HG02571 (cell line): ENCODE results near the gene EGFLAM.

ENCODE experiments used
- ATAC-seq: cut with Tn5 transposase; IDR thresholded peaks from one replicate; pipeline ENCODE4 v1.9.1; 2021; ENCODE audit warnings: mild to moderate bottlenecking, moderate library complexity; ENCODE audit not compliant: unreplicated experiment

The EGFLAM gene

GRCh38 chr5:38265546-38266179 lies 7.3 kb downstream of the EGFLAM start:
- ATAC-seq, result peak; percentile 69

GRCh38 chr5:38267372-38267771 lies 9.0 kb downstream of the EGFLAM start:
- ATAC-seq, result no peak

- no peak for ATAC-seq
Measured at GRCh38 chr5:38273626-38274025, 15.3 kb downstream of the EGFLAM start.

DNA sequence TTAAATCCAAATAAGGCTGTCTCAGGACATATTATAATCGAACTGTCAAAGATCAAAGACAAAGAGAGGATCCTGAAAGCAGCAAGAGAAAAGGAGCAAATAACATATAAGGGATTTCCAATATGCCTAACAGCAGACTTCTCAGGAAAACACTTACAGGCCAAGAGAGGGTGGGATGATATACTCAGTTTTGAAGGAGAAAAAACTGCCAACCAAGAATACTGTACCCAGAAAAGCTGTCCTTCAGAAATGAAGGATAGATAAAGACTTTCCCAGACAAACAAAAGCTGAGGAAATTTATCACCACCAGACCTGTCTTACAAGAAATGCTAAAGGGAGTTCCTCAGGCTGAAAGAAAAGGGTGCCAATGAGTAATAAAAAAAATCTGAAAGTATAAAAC lies 16.0 kb downstream of the EGFLAM start:
- no peak for ATAC-seq

DNA sequence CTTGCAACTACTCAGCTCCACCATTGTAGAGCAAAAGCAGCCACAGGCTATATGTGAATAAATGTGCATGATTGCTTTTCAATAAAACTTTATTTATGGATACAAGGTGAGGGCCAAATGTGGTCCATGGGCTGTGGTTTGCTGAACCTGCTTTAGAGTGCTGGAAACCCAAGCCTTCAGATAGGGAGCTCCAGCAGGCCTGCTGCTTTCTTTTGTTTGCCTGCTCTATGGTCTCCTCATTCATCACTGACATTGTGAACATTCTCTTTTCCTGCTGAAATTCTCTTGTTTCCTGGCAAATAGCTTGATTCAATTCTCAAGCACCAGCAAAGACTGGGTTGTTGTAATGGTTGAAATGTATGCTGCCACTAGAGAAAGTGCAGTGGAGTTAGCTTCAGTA lies 26.0 kb downstream of the EGFLAM start:
- no peak for ATAC-seq

- ATAC-seq, result no peak
Measured at GRCh38 chr5:38285226-38285625, 26.9 kb downstream of the EGFLAM start.

- ATAC-seq, result no peak
Measured at GRCh38 chr5:38286002-38286401, 27.6 kb downstream of the EGFLAM start.

GRCh38 chr5:38287124-38287523 lies 28.8 kb downstream of the EGFLAM start:
- no peak for ATAC-seq

GRCh38 chr5:38289457-38289856 lies 31.1 kb downstream of the EGFLAM start:
- no peak for ATAC-seq

DNA sequence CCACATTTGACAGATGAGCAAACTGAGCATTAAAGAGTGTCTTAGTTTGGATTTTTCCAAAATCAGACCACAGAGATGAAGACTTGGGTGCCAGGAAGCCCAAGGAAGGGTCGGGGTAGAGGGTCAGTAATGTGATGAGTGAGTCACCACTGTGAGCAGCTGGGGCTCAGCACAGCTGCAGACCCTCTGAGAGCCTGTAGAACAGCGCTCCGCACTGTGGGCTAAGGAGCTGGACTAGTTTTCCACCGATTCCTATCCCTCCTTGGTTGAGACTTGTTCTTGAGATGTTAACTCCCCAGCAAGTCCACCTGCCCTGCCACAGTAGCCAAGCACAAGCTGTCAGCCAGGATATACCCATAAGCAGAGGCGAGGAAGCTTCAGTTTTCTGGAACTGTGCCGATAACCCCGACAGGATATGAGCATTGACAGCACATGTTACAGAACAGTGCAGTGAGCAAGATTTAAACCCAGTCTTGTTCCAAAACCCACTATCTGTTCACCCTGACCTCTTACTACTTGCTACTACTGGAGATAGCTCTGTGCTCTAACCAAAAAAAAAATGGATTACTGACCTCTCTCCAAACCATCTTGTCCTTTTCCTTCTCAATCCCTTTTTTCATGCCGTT lies 31.8 kb downstream of the EGFLAM start:
- ATAC-seq, result no peak

GRCh38 chr5:38291355-38291754 lies 33.0 kb downstream of the EGFLAM start:
- ATAC-seq, result no peak

DNA sequence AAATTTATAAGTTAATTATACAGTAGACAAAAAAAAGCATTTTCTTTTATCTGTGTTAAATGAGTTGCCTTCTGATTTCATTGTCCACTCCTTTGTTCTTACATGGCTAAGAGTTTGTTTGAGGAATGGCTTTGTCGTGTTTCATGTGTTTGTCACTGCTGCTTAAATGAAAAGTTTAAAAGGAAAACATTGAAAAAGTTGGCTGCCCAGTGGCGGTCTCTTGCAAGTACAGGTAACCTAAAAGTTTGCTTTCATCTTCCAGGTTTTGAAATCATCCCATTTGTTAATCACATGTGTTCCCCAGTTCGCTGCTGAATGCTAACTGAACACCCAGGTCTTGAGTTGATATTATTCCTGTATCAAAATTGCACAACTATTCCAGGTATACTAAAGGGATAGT lies 33.9 kb downstream of the EGFLAM start:
- no peak for ATAC-seq

GRCh38 chr5:38295751-38296150 lies 37.4 kb downstream of the EGFLAM start:
- ATAC-seq, result no peak

- ATAC-seq, result no peak
Measured at GRCh38 chr5:38297830-38298608, 39.7 kb downstream of the EGFLAM start.

DNA sequence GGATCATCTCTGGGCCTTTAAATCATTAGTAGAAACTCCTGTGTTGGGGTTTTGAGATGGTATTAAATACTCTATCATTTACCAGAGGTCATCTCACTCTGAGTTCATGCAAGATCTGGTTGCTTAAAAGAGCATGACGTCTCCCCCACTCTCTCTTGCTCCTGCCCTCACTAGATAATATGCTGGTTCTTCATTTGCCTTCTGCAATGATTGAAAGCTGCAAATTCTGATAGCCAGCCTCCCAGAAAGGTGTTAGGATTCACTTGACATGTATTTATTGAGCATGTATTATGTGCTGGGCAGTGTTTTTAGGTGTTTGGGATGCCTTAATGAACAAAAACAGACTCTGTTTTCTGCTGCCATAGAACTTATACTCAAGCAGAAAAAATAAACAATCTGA lies 41.2 kb downstream of the EGFLAM start:
- no peak for ATAC-seq

GRCh38 chr5:38305148-38305547 lies 46.8 kb downstream of the EGFLAM start:
- no peak for ATAC-seq

DNA sequence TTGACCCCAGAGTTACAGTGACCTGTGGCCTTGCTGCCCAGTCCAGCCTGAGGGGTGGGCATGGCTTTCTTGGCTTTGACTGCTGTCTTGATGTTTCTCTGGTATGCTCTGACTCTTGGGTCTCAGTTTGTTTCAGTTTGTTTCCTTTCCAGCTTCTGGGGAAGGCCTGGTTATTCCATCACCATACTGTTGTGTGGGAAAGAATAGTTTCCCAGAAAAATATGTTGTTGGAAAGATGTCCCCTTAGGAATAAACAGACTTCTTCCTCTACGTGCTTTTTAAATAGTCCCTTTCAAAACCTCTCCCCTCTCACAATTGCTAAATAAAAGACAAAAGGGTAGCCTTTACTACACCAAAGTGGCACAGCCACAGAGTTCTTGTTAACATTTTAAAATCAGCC lies 49.5 kb downstream of the EGFLAM start:
- ATAC-seq, result no peak

DNA sequence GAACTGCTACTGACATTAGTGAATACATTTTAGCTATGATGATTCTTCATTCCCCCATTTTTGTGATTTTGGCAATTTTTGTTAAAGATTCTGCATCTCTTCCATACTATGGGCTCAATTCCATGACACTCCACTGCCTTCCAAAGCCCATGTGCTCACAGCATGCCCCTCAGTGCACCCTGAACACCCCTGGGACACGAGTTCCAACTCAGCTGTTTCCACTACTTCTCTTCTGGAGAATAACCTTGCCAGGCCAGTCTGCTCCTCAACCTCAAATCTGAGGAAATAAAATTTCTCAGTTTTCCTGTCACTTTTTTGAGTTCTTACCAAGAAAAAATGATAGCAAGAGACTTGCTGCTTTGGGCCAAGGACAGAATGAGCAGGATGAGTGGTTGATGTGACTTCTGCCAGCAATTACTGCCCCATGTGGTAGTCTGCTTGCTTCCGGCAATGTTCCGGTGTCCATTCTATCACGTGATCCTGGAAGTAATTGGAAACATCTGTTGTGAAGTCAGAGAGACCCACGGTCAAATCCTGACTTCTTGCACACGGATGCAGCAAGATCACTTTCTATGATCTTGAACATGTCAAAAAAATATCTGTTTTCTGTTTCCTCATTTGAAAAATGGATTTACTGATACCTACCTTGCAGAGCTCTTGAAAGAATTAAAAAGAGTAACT lies 58.3 kb downstream of the EGFLAM start:
- no peak for ATAC-seq

DNA sequence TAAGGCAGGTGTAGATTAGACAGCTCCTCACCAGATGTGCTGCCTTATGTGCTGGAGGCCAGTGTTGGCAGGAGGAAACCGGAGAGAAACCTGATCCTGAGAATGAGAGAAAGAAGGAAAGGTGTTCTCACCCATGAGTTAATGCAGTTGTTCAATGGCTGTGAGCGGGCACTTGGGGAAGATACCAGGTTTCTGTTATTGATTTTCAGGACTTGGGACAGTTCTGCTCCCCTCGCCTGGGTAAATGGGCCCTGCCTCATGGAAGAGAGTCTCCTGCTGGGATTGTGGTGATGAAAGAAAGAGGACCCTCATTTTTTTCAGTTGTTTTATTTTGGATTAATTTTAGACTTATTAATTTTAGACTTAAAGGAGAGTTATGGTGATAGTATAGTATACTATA lies 59.5 kb downstream of the EGFLAM start:
- ATAC-seq, result no peak

- no peak for ATAC-seq
Measured at GRCh38 chr5:38319491-38319890, 61.1 kb downstream of the EGFLAM start.

DNA sequence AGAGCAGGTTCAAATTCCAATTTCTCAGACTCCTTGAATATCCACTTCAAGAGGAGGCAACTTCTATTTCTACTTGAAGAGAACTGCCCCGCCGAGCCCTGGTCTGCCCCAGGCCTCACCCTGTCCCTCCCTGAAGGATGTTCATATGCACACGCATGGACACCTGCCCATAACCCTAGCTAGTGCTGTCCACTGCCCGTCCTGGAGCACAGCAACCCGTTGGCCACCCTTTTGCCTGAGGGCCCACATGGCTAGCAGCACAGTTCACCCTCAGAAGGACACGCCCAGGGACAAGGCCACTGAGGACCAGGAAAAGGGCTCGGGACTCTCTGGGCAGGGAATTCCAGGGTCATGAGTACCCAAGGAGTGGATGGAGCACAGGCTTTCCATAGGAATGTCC lies 63.6 kb downstream of the EGFLAM start:
- ATAC-seq, result no peak
